NCI-H82 treated with DMSO at 0.1 percent for 48 hours (cell line): ENCODE data around the gene BEND7.
"Not testable (repeated sequence)": the region's sequence is repeated elsewhere in the genome, so short reads cannot be mapped to it uniquely, and the experiment has no call there.

Experiments used
- DNase-seq: peaks from one replicate; lab custom pipeline; 2025; ENCODE audit not compliant: unreplicated experiment; lab: John Stamatoyannopoulos, UW

The BEND7 gene

GRCh38 chr10:13483951-13484350, 44.9 kb downstream of the BEND7 start:
- no peak for DNase-seq

GRCh38 chr10:13483073-13483472, 45.7 kb downstream of the BEND7 start:
- DNase-seq: no peak

GRCh38 chr10:13481690-13482089, 47.1 kb downstream of the BEND7 start:
- DNase-seq: no peak

GRCh38 chr10:13475124-13475523, 53.7 kb downstream of the BEND7 start:
- no peak for DNase-seq

GRCh38 chr10:13473986-13474385, 54.8 kb downstream of the BEND7 start:
- no peak for DNase-seq

DNA sequence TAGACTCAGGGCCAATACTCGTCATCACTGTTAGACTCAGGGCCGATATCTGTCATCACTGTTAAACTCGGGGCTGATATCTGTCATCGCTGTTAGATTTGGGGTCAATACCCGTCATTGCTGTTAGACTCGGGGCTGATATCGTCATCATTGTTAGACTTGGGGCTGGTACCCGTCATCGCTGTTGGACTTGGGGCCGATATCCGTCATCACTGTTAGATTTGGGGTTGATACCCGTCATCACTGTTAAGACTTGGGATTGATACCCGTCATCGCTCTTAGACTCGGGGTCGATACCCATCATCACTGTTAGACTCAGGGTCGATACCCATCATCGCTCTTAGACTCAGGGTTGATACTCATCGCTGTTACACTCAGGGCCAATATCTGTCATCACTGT, 56.5 kb downstream of the BEND7 start:
- DNase-seq: no peak

GRCh38 chr10:13470270-13470669, 58.5 kb downstream of the BEND7 start:
- DNase-seq: no peak

- no peak for DNase-seq
These were observed 66.3 kb downstream of the BEND7 start for GRCh38 chr10:13462551-13462950.

GRCh38 chr10:13458687-13459012, 70.2 kb downstream of the BEND7 start:
- no peak for DNase-seq

DNA sequence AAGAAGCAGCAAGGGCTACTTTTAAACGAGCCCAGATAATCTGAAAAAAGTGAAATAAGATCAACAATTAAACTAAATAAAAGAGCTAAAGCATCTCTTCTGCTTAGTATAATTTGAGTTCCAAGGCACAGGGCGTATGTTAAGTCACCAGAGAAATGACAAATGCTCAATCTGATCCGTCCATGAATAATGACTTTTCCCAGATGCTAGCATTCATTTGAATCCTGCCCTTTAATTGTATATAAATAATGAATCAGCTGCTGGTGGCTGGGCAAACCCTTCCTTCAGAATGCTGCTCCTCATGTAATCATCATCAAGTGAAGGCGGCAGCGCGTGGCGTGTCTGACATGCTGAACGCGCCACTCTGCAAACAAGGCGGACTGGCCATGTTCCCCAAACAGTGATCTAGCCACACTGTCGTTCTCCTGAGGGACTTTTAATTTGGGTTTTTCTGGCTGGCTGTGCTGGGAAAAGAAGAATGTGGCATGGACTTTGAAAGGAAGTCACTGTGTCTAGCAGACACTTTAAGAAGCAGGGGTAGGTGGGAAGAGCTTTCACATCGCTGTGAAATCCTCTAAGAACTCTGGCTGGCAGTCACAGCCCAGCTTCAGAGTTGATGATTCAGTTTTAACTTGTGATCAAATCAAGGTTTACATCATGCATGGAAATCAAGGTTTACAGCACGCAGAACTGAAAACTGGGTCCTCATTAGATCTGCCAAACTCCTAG, 70.7 kb downstream of the BEND7 start:
- no peak for DNase-seq

DNA sequence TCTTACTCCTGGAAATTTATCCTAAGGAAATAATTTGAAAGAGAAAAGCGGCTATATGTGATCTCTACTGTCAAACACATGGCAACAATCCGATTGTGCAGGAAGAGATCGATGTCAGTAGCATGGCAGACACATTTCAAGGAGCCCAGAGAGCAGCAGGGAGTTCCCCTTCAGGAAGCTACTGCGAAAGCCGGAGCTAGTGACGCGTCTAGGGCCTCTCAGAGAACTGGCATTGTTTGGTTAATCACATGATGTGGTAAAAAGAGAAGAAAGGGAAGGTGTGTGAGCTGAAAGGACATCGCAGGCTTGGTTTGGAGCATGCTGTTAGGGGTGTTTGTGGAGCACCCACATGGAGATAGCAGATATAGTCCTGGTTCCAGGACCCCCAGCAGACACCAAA, 74.9 kb downstream of the BEND7 start:
- DNase-seq: no peak

DNA sequence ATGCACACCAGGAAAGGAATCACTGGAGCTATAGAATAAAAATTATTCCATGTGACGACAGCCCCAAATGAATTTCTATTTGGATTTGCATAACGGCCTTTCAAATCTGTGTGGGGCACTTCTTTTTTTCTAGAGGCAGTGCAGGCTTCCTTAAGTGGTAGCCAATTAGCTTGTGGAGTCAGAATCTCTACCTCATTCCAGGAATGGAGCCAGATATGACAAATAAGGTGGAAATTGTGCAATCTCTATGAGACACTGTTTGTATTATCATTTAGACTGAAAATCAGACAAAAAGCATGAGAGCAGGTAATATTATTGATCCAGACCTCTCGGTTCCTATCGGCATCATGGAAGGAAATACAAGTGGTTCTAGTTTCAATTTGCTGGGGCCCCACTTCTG, 78.7 kb downstream of the BEND7 start:
- no peak for DNase-seq

DNA sequence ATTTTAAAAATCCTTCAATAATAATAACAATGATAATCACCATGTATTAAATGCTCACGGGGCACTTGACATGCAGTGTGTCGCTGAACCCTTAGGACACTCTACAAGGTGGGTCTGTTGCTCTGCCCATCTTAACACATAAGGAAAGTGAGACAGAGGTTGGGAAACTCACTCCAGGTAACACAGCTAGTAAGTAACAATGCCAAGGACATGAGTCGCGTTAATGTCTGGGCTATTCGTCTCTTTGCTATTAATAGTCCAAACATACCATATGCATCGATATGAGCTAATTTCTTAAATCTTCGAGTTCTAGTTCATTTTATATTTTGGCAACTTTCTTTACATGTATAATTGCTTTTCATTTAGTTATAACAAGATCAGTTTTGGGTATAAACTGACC, 79.5 kb downstream of the BEND7 start:
- no peak for DNase-seq

- DNase-seq: no peak
These were observed 80.6 kb downstream of the BEND7 start for GRCh38 chr10:13448216-13448615.

DNA sequence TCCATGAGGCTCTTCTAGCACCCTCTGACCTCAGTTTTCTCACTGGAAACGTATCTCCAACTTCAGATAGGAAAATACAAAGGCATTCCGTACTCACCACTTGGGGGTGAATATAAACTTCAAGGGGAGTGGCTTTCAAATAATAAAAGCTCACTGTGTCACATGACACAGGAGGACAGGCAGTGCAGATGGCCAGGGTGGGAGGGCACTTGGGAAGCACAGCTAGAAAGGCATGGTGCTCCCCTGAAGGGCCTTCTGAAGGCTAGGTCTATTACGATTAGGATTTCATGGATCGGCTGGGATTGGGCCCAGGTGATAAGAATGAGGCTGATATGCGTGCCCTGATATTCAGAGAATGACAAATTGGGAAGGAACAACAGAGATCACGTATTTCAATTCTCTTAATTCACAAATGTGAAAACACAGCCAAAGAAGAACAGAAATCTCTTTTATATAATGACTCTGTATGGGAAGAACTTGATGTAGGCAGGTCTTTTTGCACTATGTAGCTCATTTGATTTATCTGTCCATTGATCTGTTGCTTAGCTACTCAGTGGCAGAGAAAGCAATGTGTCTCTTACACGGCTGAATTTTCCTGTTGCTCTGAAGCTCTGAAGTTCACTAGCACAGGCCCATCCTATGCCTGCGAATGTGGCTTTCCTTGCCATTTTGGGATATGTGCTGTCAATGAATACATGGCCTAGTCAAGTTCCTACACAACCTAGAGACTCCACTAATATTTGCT, 83.0 kb downstream of the BEND7 start:
- no peak for DNase-seq

- no peak for DNase-seq
These were observed 87.3 kb downstream of the BEND7 start for GRCh38 chr10:13441476-13441875.

GRCh38 chr10:13440185-13441061, 88.4 kb downstream of the BEND7 start:
- peak; percentile 13 for DNase-seq

- DNase-seq: no peak
These were observed 89.3 kb downstream of the BEND7 start for GRCh38 chr10:13439313-13440184.

DNA sequence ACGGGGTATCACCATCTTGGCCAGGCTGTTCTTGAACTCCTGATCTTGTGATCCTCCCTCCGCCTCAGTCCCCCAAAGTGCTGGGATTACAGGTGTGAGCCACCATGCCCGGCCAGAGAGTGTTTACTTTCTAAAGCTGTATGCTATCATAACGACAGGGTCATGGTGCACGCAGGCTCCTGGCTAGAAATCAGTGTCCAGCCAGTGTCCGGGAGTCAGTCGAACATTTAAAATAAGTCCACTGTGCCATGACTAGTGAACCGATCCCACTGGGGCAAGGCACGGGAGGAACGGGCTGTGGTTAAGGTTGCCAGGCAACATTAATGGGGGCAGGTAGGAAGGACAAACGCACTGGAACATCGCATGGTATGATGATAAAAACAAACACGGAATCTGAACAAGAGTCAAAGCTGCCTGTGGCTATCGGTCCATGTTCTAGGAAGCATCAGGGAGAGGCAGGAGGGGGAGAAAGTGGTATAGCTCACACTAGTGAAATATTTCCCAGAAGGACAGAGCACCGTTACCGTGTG, 91.7 kb downstream of the BEND7 start:
- no peak for DNase-seq

DNA sequence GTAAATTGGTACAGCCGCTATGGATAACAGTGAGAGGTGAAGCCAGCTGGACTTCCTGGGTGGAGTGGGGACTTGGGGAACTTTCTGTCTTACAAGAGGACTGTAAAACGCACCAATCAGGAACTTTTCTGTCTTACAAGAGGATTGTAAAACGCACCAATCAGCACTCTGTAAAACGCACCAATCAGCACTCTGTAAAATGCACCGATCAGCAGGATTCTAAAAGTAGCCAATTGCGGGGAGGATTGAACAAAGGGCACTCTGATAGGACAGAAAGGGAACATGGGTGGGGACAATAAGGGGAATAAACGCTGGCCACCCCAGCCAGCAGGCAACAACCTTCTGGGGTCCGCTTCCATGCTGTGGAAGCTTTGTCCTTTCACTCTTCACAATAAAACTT, 100.9 kb downstream of the BEND7 start:
- not testable (repeated sequence) for DNase-seq

DNA sequence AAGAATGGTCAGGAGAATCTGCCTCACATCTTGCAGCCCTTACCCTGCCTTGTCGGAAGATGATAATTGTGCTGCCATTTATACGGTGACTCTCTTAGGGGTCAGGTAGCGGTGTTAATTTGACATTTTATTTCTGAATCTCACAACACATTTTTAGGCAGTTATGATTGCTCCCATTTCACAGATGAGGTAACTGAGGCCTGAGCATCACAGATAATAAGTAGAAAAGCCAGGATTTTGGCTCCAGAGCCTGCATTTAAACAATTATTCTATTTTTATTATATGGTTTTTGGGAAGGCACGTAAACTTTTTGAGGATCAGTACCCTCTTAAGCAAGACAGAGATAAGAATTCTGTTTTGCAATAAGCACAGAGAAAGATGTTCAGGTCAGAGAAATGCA, 103.4 kb downstream of the BEND7 start:
- DNase-seq: no peak
